ENCODE measurements around the gene PMM2. TPM values are rescaled to one million over a fixed set of nuclear protein-coding genes. Genes with fewer than 3 reads are reported as not detected.

The PMM2 gene
- total RNA-seq, 1 experiment from 2014 or later: 58.4 TPM

DNA sequence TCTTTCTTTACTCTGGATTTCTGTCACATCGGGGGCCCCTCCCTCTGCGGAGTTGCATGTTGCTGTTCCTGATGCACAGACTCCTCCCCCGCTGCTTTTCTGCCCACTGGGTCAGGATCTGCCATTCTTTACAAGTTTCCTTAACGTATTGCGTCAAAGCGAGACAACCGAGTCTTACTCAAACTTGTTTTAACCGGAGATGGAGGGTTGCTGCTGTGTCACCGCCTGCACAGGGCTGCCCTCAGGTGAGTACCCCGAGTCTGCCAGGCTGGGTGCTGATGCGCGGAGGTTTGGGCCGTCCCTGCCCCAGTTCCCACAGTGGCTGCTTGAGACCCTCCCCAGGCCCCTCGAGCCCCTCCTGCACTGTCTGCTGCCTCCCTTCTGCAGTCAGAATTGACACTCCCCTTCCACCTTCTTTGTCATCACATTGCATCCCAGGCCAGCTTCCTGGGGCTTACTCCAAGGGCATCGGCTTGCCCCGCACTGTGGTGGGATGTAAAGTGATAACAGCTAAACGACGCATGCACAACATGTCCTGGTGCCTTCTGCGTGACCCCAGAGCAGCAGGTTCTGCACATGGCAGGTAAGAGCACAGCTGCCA is 51.9 kb downstream of the PMM2 start:
- ChIA-PET CTCF (no interaction called here), POLR2A (no interaction called here)
- DNase-seq (ENCODE audit: low read depth, low spot score) (no peak), ATAC-seq (0 out of 2 replicates have a peak, but pooled peaks have one; percentile 6)
- TF ChIP-seq, protein P1, sequence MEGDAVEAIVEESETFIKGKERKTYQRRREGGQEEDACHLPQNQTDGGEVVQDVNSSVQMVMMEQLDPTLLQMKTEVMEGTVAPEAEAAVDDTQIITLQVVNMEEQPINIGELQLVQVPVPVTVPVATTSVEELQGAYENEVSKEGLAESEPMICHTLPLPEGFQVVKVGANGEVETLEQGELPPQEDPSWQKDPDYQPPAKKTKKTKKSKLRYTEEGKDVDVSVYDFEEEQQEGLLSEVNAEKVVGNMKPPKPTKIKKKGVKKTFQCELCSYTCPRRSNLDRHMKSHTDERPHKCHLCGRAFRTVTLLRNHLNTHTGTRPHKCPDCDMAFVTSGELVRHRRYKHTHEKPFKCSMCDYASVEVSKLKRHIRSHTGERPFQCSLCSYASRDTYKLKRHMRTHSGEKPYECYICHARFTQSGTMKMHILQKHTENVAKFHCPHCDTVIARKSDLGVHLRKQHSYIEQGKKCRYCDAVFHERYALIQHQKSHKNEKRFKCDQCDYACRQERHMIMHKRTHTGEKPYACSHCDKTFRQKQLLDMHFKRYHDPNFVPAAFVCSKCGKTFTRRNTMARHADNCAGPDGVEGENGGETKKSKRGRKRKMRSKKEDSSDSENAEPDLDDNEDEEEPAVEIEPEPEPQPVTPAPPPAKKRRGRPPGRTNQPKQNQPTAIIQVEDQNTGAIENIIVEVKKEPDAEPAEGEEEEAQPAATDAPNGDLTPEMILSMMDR (IDR thresholded peaks at IDR 0.05): no peak
- TF ChIP-seq SIN3A (IDR thresholded peaks at IDR 0.05; ENCODE audit: borderline replicate concordance, insufficient read depth, low read depth, low read length): no peak
- TF ChIP-seq POLR2AphosphoS5 (IDR thresholded peaks at IDR 0.05; ENCODE audit: low read depth, low read length): no peak
- TF ChIP-seq, protein P2, sequence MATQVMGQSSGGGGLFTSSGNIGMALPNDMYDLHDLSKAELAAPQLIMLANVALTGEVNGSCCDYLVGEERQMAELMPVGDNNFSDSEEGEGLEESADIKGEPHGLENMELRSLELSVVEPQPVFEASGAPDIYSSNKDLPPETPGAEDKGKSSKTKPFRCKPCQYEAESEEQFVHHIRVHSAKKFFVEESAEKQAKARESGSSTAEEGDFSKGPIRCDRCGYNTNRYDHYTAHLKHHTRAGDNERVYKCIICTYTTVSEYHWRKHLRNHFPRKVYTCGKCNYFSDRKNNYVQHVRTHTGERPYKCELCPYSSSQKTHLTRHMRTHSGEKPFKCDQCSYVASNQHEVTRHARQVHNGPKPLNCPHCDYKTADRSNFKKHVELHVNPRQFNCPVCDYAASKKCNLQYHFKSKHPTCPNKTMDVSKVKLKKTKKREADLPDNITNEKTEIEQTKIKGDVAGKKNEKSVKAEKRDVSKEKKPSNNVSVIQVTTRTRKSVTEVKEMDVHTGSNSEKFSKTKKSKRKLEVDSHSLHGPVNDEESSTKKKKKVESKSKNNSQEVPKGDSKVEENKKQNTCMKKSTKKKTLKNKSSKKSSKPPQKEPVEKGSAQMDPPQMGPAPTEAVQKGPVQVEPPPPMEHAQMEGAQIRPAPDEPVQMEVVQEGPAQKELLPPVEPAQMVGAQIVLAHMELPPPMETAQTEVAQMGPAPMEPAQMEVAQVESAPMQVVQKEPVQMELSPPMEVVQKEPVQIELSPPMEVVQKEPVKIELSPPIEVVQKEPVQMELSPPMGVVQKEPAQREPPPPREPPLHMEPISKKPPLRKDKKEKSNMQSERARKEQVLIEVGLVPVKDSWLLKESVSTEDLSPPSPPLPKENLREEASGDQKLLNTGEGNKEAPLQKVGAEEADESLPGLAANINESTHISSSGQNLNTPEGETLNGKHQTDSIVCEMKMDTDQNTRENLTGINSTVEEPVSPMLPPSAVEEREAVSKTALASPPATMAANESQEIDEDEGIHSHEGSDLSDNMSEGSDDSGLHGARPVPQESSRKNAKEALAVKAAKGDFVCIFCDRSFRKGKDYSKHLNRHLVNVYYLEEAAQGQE (IDR thresholded peaks at IDR 0.05; ENCODE audit: insufficient read depth in 1 of 2, low read depth in 2 of 2, low read length in 1 of 2): no peak
- no peak for TF ChIP-seq TCF7L2 (IDR thresholded peaks at IDR 0.05; ENCODE audit: low read depth, low read length)
- peaks cover 5% of the 10 kb centered on the region for H3K36me3 ChIP-seq (ENCODE audit: control insufficient read depth, insufficient read depth, low read length)
- H3K4me3 ChIP-seq (ENCODE audit: low read depth in 2 of 2, low read length in 2 of 2): no peak overlapping the region
- no peaks in the 10 kb centered on the region for H3K27me3 ChIP-seq (ENCODE audit: control insufficient read depth, insufficient read depth, low read length)
- no TSS peak for BruUV-seq (replicated peaks)
- intact Hi-C loops (cut with micrococcal nuclease; ENCODE audit: unreplicated experiment) (no loop called here), in situ Hi-C loops (cut with HindIII; ENCODE audit: low pct_unique_long_range_greater_than_20kb, low sequenced_read_pairs) (no loop called here)
- H3K4me1 ChIP-seq (ENCODE audit: control insufficient read depth, insufficient read depth, low read length): peaks cover 32% of the 10 kb centered on the region
- H3K27ac ChIP-seq (ENCODE audit: low read length): peak overlapping the region; percentile 60
- no peaks in the 10 kb centered on the region for H3K9me3 ChIP-seq (ENCODE audit: control insufficient read depth, insufficient read depth, low read depth, low read length)

DNA sequence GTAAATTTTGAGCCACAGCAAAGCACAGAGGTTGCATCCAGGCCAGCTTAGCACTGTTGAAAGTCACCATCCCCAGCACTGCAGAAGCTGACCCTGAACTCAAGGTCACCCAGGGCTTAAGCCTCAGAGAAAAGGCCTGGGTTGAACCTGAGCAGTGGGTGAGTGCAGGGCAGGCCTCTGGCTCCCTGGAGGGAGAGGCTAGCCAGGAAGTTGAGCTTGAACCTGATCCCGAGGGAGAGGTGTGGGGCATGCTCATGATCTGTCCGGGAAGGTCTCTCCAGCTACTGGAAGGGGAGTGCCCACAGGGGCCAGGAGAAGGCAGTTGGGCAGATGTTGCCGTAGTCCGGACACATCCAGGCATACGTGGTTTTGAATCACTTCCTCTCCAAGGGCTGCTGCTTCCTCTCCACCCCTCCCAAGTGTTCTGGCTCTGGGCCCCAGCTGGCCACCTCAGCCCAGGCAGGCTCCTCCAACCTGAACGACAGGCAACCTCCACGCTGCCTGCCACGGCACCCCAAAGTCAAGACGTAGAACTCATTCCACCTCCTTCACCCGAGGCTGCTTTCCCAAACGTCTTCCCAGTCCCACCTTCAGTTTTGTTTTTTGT is 52.7 kb downstream of the PMM2 start:
- H3K4me1 ChIP-seq (ENCODE audit: control insufficient read depth, insufficient read depth, low read length): peaks cover 33% of the 10 kb centered on the region
- ChIA-PET CTCF (no interaction called here), POLR2A (interaction anchor here (0.7 kb wide), 1 partner anchor 45 kb away, joined by 3 read pairs; no protein-coding TSS in a partner anchor)
- no peak overlapping the region for H3K4me3 ChIP-seq (ENCODE audit: low read depth in 2 of 2, low read length in 2 of 2)
- H3K9me3 ChIP-seq (ENCODE audit: control insufficient read depth, insufficient read depth, low read depth, low read length): no peaks in the 10 kb centered on the region
- no peaks in the 10 kb centered on the region for H3K27me3 ChIP-seq (ENCODE audit: control insufficient read depth, insufficient read depth, low read length)
- H3K27ac ChIP-seq (ENCODE audit: low read length): peak overlapping the region; percentile 52
- TF ChIP-seq POLR2AphosphoS5 (IDR thresholded peaks at IDR 0.05; ENCODE audit: low read depth, low read length): peak; percentile 71
- TF ChIP-seq, protein P2 (IDR thresholded peaks at IDR 0.05; ENCODE audit: insufficient read depth in 1 of 2, low read depth in 2 of 2, low read length in 1 of 2): no peak
- in situ Hi-C loops (cut with HindIII; ENCODE audit: low pct_unique_long_range_greater_than_20kb, low sequenced_read_pairs): no loop called here
- no TSS peak for BruUV-seq (replicated peaks)
- DNase-seq (ENCODE audit: low read depth, low spot score) (no peak), ATAC-seq (peak; percentile 59)
- H3K36me3 ChIP-seq (ENCODE audit: control insufficient read depth, insufficient read depth, low read length): peaks cover 5% of the 10 kb centered on the region
- intact Hi-C loops (cut with micrococcal nuclease; ENCODE audit: unreplicated experiment): no loop called here
